ENCODE data around the gene MEIS1. TPM values are rescaled to one million over a fixed set of nuclear protein-coding genes. Genes with fewer than 3 reads are reported as not detected.
A peak's percentile ranks its signal among the peaks of the same experiment; 100 is the strongest.

Gene MEIS1
- total and polyA plus RNA-seq, 12 donors, result 24.8 to 63.8 (median 38.6) TPM

DNA sequence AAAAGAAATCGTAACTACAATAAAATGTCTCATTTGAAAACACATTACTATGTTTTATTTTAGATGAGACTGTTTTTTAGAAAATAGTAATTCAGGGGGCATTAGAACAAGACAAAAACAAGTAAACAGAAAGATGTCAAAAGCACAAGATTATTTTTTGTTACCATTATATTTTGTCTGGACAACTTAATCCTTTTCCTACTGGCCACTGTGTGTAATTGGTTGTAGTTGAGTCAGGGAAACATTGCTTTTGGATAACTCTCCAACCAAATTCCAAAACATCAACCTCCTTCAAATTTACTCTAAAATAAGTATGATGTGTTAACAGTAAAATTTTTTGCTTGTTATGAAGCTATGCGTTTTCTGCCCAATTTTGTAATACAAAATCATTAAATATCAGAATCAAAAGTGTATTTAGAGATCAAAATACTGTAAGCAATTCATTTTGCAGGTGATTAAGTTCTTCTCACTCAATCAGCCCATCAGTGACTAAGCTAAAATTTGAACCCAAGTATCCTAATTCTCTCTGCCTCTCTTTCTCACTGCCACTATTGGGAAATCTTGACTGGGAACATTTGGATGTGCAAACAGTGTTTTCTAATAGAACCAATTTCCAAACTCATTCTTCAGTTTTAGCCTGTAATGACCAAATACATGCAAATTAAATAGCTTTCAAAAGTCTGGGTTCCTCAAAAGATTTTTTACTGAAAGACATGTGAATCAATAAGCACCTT, 11.4 kb upstream of the MEIS1 start:
- WGBS, 2 donors, result 96% methylated on average over 2 of the region's 2 CpGs
- no peak overlapping the region for H3K27ac ChIP-seq
- no peaks in the 10 kb centered on the region for H3K36me3 ChIP-seq
- DNase-seq, result no peak
- H3K9me3 ChIP-seq, result no peaks in the 10 kb centered on the region
- H3K27me3 ChIP-seq, result peaks cover 0 to 84% (median 67%) of the 10 kb centered on the region in 7 donors
- peaks cover 0 to 17% (median 10%) of the 10 kb centered on the region in 9 donors for H3K4me1 ChIP-seq
- H3K4me3 ChIP-seq, result no peak overlapping the region
- ATAC-seq, result no peak
- TF ChIP-seq, protein P1, sequence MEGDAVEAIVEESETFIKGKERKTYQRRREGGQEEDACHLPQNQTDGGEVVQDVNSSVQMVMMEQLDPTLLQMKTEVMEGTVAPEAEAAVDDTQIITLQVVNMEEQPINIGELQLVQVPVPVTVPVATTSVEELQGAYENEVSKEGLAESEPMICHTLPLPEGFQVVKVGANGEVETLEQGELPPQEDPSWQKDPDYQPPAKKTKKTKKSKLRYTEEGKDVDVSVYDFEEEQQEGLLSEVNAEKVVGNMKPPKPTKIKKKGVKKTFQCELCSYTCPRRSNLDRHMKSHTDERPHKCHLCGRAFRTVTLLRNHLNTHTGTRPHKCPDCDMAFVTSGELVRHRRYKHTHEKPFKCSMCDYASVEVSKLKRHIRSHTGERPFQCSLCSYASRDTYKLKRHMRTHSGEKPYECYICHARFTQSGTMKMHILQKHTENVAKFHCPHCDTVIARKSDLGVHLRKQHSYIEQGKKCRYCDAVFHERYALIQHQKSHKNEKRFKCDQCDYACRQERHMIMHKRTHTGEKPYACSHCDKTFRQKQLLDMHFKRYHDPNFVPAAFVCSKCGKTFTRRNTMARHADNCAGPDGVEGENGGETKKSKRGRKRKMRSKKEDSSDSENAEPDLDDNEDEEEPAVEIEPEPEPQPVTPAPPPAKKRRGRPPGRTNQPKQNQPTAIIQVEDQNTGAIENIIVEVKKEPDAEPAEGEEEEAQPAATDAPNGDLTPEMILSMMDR (IDR thresholded peaks at IDR 0.05), result no peak
- intact Hi-C loops (cut with DNase I), result loop anchor here in 5 of 10 donors (10.0 kb wide), 5 partner anchors 409 to 1611 kb away; no protein-coding TSS in a partner anchor

DNA sequence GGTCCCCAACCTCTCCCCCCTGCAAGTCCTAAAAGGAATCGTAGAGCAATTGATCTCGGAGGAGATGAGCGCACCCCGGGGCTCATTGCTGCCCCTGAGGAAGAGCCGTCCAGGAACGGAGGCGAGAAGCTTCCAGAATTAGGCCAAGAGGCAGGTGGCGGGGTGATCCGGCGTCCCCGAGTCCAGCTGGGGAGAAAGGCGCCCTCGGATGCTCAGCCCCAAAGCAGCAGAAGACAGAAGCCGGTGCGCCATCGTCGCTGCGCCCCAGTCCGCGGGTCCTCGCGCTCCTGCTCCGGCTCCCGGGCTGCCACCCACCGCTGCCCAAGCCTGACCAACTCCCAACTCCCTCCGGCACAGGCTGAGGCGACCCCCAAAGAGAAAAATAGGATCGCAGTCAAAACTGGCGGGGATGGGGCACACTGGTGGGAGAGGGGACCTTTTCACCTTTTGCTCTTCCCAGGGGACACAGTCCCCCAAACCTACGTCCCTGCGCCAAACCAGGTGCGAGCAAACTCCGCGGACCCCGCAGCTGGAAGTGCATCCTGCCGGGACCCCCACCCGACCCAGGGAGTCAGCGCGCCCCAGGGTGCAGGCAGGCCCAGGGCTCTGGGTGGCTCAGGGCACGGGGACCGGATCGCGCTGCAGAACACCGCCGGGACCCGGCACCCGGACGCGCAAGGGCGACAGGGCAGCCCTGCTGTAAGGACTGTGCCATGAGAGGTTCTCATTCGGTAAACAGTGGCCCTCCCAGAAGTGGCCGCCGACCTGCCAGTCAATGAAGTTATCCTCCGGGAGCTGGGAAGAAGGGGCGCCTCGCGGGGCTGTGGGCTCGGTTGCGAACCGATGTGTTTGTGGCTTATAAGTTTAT, 8.4 kb upstream of the MEIS1 start:
- peak overlapping the region in 9 of 10 donors; percentile 17 to 48 (median 41) for H3K4me3 ChIP-seq
- H3K36me3 ChIP-seq, result no peaks in the 10 kb centered on the region
- peaks cover 0 to 17% (median 10%) of the 10 kb centered on the region in 9 donors for H3K4me1 ChIP-seq
- TF ChIP-seq, protein P1 (IDR thresholded peaks at IDR 0.05), result no peak
- intact Hi-C loops (cut with DNase I), result loop anchor here in 6 of 10 donors (5.0 to 10.0 kb wide), 8 partner anchors 412 to 1608 kb away; no protein-coding TSS in a partner anchor
- DNase-seq (no peak), ATAC-seq (peak in 3 of 8 donors; percentile 13 to 34 (median 19))
- WGBS, 2 donors, result 4 to 8% methylated on average over 57 to 60 of the region's 60 CpGs
- no peaks in the 10 kb centered on the region for H3K9me3 ChIP-seq
- no peak overlapping the region for H3K27ac ChIP-seq
- H3K27me3 ChIP-seq, result peaks cover 0 to 92% (median 66%) of the 10 kb centered on the region in 7 donors

DNA sequence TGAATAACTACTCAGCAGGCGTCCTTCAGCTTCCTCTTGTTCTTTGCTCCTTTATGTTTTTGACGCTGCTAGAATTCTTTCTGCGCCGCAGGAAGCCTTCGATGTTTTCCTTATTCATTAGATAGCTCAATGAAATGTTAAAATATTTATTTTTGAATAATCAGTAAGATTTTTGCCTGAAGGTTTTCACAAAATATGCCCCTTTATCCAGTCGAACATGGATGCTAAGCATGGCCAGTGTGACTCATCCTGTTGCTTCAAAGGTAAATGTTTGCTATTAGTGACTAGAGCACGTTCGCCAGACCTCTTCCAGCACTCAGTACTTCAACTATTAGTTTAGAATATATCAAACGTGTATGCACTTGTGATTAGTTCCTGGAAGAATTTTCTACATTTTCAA, 7.6 kb upstream of the MEIS1 start:
- WGBS, 2 donors, result 56 to 57% methylated on average over 9 of the region's 9 CpGs
- DNase-seq (no peak), ATAC-seq (no peak)
- TF ChIP-seq, protein P1 (IDR thresholded peaks at IDR 0.05), result no peak
- intact Hi-C loops (cut with DNase I), result loop anchor here in 6 of 10 donors (5.0 to 10.0 kb wide), 8 partner anchors 412 to 1608 kb away; no protein-coding TSS in a partner anchor
- Histone ChIP-seq H3K36me3 (no peaks in the 10 kb centered on the region), H3K27me3 (peaks cover 0 to 96% (median 60%) of the 10 kb centered on the region in 7 donors), H3K4me1 (peaks cover 0 to 17% (median 10%) of the 10 kb centered on the region in 9 donors), H3K27ac (no peak overlapping the region), H3K9me3 (no peaks in the 10 kb centered on the region), H3K4me3 (no peak overlapping the region)

DNA sequence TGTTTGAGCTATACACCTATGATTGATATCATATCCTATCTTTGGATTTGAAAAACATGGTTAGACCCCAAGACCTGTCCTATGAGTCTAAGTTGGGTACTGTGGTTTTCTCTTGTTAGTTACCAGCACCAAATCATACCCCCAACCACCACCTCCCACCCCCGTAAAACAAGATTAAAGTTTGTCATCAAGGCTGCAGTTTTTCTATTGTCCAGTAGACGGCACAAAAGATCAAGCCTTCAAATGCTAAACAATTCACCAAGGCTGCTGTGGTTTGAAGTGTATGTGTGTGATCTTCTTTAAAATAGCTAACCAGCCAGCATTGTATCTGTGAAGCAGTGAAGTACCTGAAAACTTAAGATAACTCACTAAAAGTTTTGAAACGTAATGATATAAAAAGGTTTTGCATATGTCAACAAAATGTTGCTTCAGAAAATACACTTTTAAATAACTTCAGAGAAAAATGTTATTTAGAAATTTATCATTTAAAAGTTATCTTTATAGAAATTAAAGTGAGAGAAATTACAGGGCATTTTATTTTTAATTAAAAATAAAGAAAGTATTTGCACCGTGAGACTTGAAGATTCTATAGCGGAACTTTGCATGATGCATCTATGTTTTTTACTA, 5.8 kb upstream of the MEIS1 start:
- Histone ChIP-seq H3K4me1 (peaks cover 0 to 20% (median 12%) of the 10 kb centered on the region in 9 donors), H3K27me3 (peaks cover 0 to 99% (median 46%) of the 10 kb centered on the region in 7 donors), H3K36me3 (no peaks in the 10 kb centered on the region), H3K4me3 (no peak overlapping the region), H3K9me3 (no peaks in the 10 kb centered on the region), H3K27ac (no peak overlapping the region)
- 22 to 23% methylated on average over 5 of the region's 5 CpGs for WGBS, 2 donors
- ATAC-seq (no peak), DNase-seq (no peak)
- TF ChIP-seq, protein P1 (IDR thresholded peaks at IDR 0.05), result peak; percentile 53 to 88 (median 78)
- intact Hi-C loops (cut with DNase I), result loop anchor here in 7 of 10 donors (2.0 to 10.0 kb wide), 9 partner anchors 146 to 1606 kb away; no protein-coding TSS in a partner anchor
